Panc1 (cell line): ENCODE measurements around the gene SLC22A23. TPM values are rescaled to one million over a fixed set of nuclear protein-coding genes. Genes with fewer than 3 reads are reported as not detected.

Source experiments
- ATAC-seq: fragments of 200-7000 bp; cut with Tn5 transposase; 2 replicates; pipeline ENCODE4 v1.9.1; 2020; ENCODE audit warnings: mild to moderate bottlenecking, moderate library complexity
- BruUV-seq: library from RNA; stranded (reverse); fragments of 400-500 nt; replicated peaks from 2 replicates; lab custom pipeline; 2021; lab: Mats Ljungman, UMichigan
- CTCF ChIA-PET: fragments of 300-600 bp; sonication (Branson Sonifier 250); formaldehyde crosslinking; loops from one replicate; lab custom pipeline; 2022; ENCODE audit warnings: antibody characterized with exemption; lab: Charles Lee
- POLR2A ChIA-PET: fragments of 300-600 bp; sonication (Branson Sonifier 250); formaldehyde crosslinking; loops from one replicate; lab custom pipeline; 2022; ENCODE audit warnings: antibody characterized with exemption; lab: Charles Lee
- DNase-seq: peaks from one replicate; pipeline ENCODE4 v3.0.0-alpha.2; 2010; ENCODE audit warnings: low read depth, low spot score
- H3K27ac ChIP-seq: 2 replicates; pipeline ENCODE4 v1.5.1; 2011; ENCODE audit warnings: mild to moderate bottlenecking, low read length, inconsistent platforms
- H3K27me3 ChIP-seq: fragments of 200-500 bp; sonication (Bioruptor generic); 2 replicates; pipeline ENCODE4 v1.6.0; 2014; ENCODE audit warnings: low read length, inconsistent platforms; ENCODE audit not compliant: control insufficient read depth, insufficient read depth
- H3K36me3 ChIP-seq: fragments of 200-500 bp; sonication (Bioruptor generic); 2 replicates; pipeline ENCODE4 v1.5.1; 2014; ENCODE audit warnings: inconsistent platforms, mild to moderate bottlenecking, low read length, moderate library complexity; ENCODE audit not compliant: control insufficient read depth, insufficient read depth
- H3K4me1 ChIP-seq: 2 replicates; pipeline ENCODE4 v1.5.1; 2011; ENCODE audit warnings: inconsistent platforms, mild to moderate bottlenecking, low read length, moderate library complexity; ENCODE audit not compliant: control insufficient read depth, insufficient read depth
- H3K4me3 ChIP-seq, 2 experiments: 2 replicates each; pipeline ENCODE4 v1.5.1; 2011 to 2012; ENCODE audit warnings: low read depth in 2 of 2, low read length in 2 of 2, mild to moderate bottlenecking in 2 of 2, inconsistent platforms in 1 of 2, moderate library complexity in 1 of 2
- H3K9me3 ChIP-seq: fragments of 200-500 bp; sonication (Bioruptor generic); 2 replicates; pipeline ENCODE4 v1.5.1; 2014; ENCODE audit warnings: low read depth, mild to moderate bottlenecking, inconsistent platforms, low read length, moderate library complexity; ENCODE audit not compliant: control insufficient read depth, insufficient read depth
- POLR2AphosphoS5 ChIP-seq: IDR thresholded peaks from 2 replicates; pipeline ENCODE4 v1.6.1; 2012; ENCODE audit warnings: mild to moderate bottlenecking, low read depth, low read length, moderate library complexity
- SIN3A ChIP-seq: IDR thresholded peaks from 2 replicates; pipeline ENCODE4 v1.6.1; 2012; ENCODE audit warnings: low read depth, mild to moderate bottlenecking, low read length, moderate library complexity, borderline replicate concordance; ENCODE audit not compliant: insufficient read depth
- TCF7L2 ChIP-seq: IDR thresholded peaks from 2 replicates; pipeline ENCODE4 v1.6.1; 2011; ENCODE audit warnings: mild to moderate bottlenecking, low read depth, low read length, inconsistent platforms
- in situ Hi-C: cut with HindIII; loops from 2 replicates; pipeline ENCODE4 v1.10.0; 2016; ENCODE audit warnings: low sequenced_read_pairs, low pct_unique_long_range_greater_than_20kb
- intact Hi-C: fragments of 100-400 bp; cut with micrococcal nuclease; formaldehyde crosslinking; loops from one replicate; pipeline ENCODE4 v1.10.0; 2022; ENCODE audit not compliant: unreplicated experiment
- total RNA-seq: library from RNA; stranded (reverse); gene quantifications from one replicate; pipeline ENCODE4 v1.2.1, GENCODE V29; 2021; ENCODE audit not compliant: unreplicated experiment
- TF ChIP-seq, protein P1 (sequence below), 2 experiments: IDR thresholded peaks; 2 replicates each; pipeline ENCODE4 v1.6.1; 2011 to 2012; ENCODE audit warnings: low read depth in 2 of 2, control low read depth in 1 of 2, low read length in 1 of 2, mild to moderate bottlenecking in 1 of 2, moderate library complexity in 1 of 2; ENCODE audit not compliant: insufficient read depth in 1 of 2
- TF ChIP-seq, protein P2 (sequence below): fragments of 450-650 bp; IDR thresholded peaks from 2 replicates; pipeline ENCODE4 v1.5.1; 2017; ENCODE audit warnings: mild to moderate bottlenecking

The SLC22A23 gene
- total RNA-seq, 1 experiment from 2014 or later: 4.5 TPM

DNA sequence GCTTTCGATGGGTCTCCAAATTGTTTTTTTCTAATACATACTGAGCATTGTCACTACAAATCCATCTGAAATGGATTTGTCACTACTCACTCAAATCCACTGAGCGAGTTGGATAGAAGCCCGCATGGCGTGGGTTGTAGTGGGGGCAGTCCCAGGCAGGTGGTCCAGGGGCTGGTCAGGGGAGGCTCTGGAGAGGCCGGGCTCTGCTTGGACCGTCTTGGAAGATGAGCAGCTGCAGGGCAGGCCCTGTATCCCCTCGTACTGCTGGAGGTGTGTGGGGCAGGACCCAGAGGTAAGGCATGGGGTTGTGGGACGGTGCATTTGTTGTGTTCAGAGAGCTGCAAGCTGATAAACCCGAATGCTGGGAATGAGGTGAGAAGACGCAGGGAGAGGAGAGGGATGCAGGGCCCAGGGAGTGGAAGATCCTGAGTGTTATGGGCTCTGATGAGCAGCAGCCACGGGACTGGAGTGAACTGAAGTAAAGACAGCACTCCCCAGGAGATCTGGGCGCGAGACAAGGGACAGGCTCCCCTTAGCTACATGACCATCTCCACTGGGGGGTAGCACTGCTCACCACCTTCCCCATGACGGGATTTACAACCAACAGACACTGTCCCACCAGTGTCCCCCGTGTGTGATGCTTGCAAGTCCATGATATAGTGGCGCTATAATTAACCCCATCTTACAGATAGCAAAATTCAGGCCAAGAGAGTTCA is 152.2 kb downstream of the SLC22A23 start:
- intact Hi-C loops: no loop called here
- in situ Hi-C loops: no loop called here
- H3K27me3 ChIP-seq: no peaks in the 10 kb centered on the region
- H3K4me1 ChIP-seq: no peaks in the 10 kb centered on the region
- ATAC-seq (no peak), DNase-seq (no peak)
- TF ChIP-seq, protein P1, sequence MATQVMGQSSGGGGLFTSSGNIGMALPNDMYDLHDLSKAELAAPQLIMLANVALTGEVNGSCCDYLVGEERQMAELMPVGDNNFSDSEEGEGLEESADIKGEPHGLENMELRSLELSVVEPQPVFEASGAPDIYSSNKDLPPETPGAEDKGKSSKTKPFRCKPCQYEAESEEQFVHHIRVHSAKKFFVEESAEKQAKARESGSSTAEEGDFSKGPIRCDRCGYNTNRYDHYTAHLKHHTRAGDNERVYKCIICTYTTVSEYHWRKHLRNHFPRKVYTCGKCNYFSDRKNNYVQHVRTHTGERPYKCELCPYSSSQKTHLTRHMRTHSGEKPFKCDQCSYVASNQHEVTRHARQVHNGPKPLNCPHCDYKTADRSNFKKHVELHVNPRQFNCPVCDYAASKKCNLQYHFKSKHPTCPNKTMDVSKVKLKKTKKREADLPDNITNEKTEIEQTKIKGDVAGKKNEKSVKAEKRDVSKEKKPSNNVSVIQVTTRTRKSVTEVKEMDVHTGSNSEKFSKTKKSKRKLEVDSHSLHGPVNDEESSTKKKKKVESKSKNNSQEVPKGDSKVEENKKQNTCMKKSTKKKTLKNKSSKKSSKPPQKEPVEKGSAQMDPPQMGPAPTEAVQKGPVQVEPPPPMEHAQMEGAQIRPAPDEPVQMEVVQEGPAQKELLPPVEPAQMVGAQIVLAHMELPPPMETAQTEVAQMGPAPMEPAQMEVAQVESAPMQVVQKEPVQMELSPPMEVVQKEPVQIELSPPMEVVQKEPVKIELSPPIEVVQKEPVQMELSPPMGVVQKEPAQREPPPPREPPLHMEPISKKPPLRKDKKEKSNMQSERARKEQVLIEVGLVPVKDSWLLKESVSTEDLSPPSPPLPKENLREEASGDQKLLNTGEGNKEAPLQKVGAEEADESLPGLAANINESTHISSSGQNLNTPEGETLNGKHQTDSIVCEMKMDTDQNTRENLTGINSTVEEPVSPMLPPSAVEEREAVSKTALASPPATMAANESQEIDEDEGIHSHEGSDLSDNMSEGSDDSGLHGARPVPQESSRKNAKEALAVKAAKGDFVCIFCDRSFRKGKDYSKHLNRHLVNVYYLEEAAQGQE (IDR thresholded peaks at IDR 0.05; ENCODE audit: insufficient read depth in 1 of 2, low read depth in 2 of 2, low read length in 1 of 2): no peak
- TF ChIP-seq POLR2AphosphoS5 (no peak), SIN3A (no peak), TCF7L2 (no peak)
- TF ChIP-seq, protein P2, sequence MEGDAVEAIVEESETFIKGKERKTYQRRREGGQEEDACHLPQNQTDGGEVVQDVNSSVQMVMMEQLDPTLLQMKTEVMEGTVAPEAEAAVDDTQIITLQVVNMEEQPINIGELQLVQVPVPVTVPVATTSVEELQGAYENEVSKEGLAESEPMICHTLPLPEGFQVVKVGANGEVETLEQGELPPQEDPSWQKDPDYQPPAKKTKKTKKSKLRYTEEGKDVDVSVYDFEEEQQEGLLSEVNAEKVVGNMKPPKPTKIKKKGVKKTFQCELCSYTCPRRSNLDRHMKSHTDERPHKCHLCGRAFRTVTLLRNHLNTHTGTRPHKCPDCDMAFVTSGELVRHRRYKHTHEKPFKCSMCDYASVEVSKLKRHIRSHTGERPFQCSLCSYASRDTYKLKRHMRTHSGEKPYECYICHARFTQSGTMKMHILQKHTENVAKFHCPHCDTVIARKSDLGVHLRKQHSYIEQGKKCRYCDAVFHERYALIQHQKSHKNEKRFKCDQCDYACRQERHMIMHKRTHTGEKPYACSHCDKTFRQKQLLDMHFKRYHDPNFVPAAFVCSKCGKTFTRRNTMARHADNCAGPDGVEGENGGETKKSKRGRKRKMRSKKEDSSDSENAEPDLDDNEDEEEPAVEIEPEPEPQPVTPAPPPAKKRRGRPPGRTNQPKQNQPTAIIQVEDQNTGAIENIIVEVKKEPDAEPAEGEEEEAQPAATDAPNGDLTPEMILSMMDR: no peak
- no peak overlapping the region for H3K27ac ChIP-seq
- ChIA-PET POLR2A (no interaction called here), CTCF (no interaction called here)
- no peaks in the 10 kb centered on the region for H3K36me3 ChIP-seq
- H3K9me3 ChIP-seq: no peaks in the 10 kb centered on the region
- H3K4me3 ChIP-seq: no peak overlapping the region
- BruUV-seq: no TSS peak

DNA sequence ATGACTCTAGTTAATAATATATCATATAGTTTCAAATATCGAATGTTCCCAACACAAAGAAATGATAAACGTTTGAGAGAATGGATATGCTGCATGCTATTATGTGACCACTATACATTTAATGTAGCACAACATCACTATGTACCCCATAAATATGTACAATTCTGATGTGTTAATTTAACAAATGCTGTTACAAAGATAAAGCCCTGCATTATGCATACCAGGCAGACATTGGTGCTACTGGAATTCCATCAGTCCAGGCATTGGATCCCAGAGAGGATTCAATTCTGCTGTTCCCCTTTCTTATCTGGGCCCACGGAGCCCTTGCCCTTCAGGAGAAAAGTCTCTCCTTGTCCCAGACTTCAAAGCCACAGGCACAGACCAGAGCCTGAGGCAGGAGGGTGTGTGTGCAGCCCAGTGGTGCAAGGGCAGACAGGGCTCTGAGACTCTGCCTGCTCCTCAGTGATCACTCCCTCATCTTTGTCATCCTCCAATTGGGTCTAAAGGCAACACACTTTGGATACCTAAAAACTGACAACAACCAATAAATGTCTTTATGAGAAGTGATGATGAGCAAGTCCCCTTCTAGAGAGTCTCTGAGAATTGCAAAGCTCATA is 152.9 kb downstream of the SLC22A23 start:
- TF ChIP-seq SIN3A: no peak
- TF ChIP-seq, protein P1 (IDR thresholded peaks at IDR 0.05; ENCODE audit: insufficient read depth in 1 of 2, low read depth in 2 of 2, low read length in 1 of 2): no peak
- no peak for TF ChIP-seq TCF7L2
- TF ChIP-seq, protein P2: no peak
- no peak for TF ChIP-seq POLR2AphosphoS5
- no peaks in the 10 kb centered on the region for H3K4me1 ChIP-seq
- no peaks in the 10 kb centered on the region for H3K9me3 ChIP-seq
- H3K36me3 ChIP-seq: no peaks in the 10 kb centered on the region
- H3K27ac ChIP-seq: no peak overlapping the region
- no peaks in the 10 kb centered on the region for H3K27me3 ChIP-seq
- BruUV-seq: no TSS peak
- DNase-seq (no peak), ATAC-seq (no peak)
- POLR2A ChIA-PET: no interaction called here
- in situ Hi-C loops: no loop called here
- no peak overlapping the region for H3K4me3 ChIP-seq
- CTCF ChIA-PET: no interaction called here
- intact Hi-C loops: no loop called here
